ENCODE measurements around the gene BEND3.
"Not testable (repeated sequence)": the region's sequence is repeated elsewhere in the genome, so short reads cannot be mapped to it uniquely, and the experiment has no call there.

Gene BEND3

GRCh38 chr6:107033126-107033525 is 82.2 kb downstream of the BEND3 start:
- no peak for DNase-seq (ENCODE audit: low read depth in 2 of 2)

GRCh38 chr6:107032051-107032450 is 83.3 kb downstream of the BEND3 start:
- DNase-seq (ENCODE audit: low read depth in 2 of 2): no peak

GRCh38 chr6:107030151-107030550 is 85.2 kb downstream of the BEND3 start:
- no peak for DNase-seq (ENCODE audit: low read depth in 2 of 2)

- no peak for DNase-seq (ENCODE audit: low read depth in 2 of 2)
Observed at GRCh38 chr6:107026965-107027364, 88.3 kb downstream of the BEND3 start.

- no peak for DNase-seq (ENCODE audit: low read depth in 2 of 2)
Observed at GRCh38 chr6:107021446-107022185, 93.7 kb downstream of the BEND3 start.

- DNase-seq (ENCODE audit: low read depth in 2 of 2): no peak
Observed at GRCh38 chr6:107020239-107020638, 95.1 kb downstream of the BEND3 start.

GRCh38 chr6:107019628-107020027 is 95.7 kb downstream of the BEND3 start:
- DNase-seq (ENCODE audit: low read depth in 2 of 2): not testable (repeated sequence)

- DNase-seq (ENCODE audit: low read depth in 2 of 2): no peak
Observed at GRCh38 chr6:107019047-107019446, 96.3 kb downstream of the BEND3 start.

All from stimulated activated CD8-positive, alpha-beta memory T cell treated with anti-CD3 and anti-CD28 coated beads, Interleukin-2, amount 100 ng/mL, for 48 hours (primary cell).